Activated T-cell treated with anti-CD3 and anti-CD28 coated beads, Interleukin-2, amount 50 U/mL, for 72 hours (primary cell): Measurements from ENCODE around the gene ZMIZ1. TPM values are rescaled to one million over a fixed set of nuclear protein-coding genes. Genes with fewer than 3 reads are reported as not detected.

Experiments
- ATAC-seq, 2 donors: fragments of 150-1000 bp; cut with Tn5 transposase; replicated peaks in 1 of 2; 2 replicates each; pipeline ENCODE4 v1.10.0; 2021; ENCODE audit warnings: moderate library complexity in 2 of 2, mild to moderate bottlenecking in 1 of 2
- DNase-seq, 2 donors: peaks; one replicate each; pipeline ENCODE4 v3.0.0; 2021 to 2022; ENCODE audit warnings: mixed read lengths in 1 of 2
- H3K27ac Mint-ChIP-seq: one replicate; pipeline ENCODE4 v1.8.0; 2022; ENCODE audit warnings: mild to moderate bottlenecking, moderate library complexity, mixed read lengths
- H3K27me3 Mint-ChIP-seq: one replicate; pipeline ENCODE4 v1.8.0; 2022; ENCODE audit warnings: low read depth, mixed read lengths
- H3K36me3 Mint-ChIP-seq, 2 donors: one replicate each; pipeline ENCODE4 v1.8.0; 2022; ENCODE audit warnings: mixed read lengths in 2 of 2, mild to moderate bottlenecking in 1 of 2; ENCODE audit not compliant: insufficient read depth in 2 of 2
- H3K4me1 Mint-ChIP-seq: one replicate; pipeline ENCODE4 v1.8.0; 2022; ENCODE audit warnings: low read depth, mixed read lengths
- H3K4me3 Mint-ChIP-seq, 2 donors: one replicate each; pipeline ENCODE4 v1.8.0; 2022; ENCODE audit warnings: mild to moderate bottlenecking in 2 of 2, mixed read lengths in 2 of 2, moderate library complexity in 2 of 2
- H3K9me3 Mint-ChIP-seq, 2 donors: one replicate each; pipeline ENCODE4 v1.8.0; 2022; ENCODE audit warnings: mixed read lengths in 2 of 2
- total RNA-seq, 2 donors: library from RNA; stranded (reverse); gene quantifications; one replicate each; pipeline ENCODE4 v1.2.3, GENCODE V29; 2022

ZMIZ1 gene
- total RNA-seq, 2 donors from 2014 or later = 30.6 to 37.8 TPM

DNA sequence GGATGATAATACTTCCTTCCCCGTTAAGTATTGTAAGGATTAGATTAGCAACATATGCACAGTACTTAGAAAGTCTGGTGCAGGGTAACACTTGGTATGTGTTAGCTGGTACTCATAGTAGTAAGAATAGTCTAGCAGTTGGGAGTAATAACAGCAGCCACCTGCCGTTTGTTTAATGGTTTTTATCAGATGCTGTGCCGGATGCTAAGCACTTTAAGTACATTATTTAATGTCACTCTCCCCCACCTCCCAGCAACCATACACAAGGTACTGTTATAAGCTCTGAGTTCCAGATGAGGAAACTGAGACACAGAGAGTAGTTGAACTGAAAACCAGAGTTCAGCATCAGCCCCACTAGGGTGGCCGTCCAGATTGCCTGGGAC, 60.1 kb downstream of the ZMIZ1 start:
- no peaks in the 10 kb centered on the region for H3K9me3 Mint-ChIP-seq
- no peaks in the 10 kb centered on the region for H3K27me3 Mint-ChIP-seq
- H3K27ac Mint-ChIP-seq = no peak overlapping the region
- peaks cover 4% of the 10 kb centered on the region for H3K4me1 Mint-ChIP-seq
- ATAC-seq (no peak), DNase-seq (no peak)
- H3K4me3 Mint-ChIP-seq = no peak overlapping the region
- no peaks in the 10 kb centered on the region for H3K36me3 Mint-ChIP-seq

DNA sequence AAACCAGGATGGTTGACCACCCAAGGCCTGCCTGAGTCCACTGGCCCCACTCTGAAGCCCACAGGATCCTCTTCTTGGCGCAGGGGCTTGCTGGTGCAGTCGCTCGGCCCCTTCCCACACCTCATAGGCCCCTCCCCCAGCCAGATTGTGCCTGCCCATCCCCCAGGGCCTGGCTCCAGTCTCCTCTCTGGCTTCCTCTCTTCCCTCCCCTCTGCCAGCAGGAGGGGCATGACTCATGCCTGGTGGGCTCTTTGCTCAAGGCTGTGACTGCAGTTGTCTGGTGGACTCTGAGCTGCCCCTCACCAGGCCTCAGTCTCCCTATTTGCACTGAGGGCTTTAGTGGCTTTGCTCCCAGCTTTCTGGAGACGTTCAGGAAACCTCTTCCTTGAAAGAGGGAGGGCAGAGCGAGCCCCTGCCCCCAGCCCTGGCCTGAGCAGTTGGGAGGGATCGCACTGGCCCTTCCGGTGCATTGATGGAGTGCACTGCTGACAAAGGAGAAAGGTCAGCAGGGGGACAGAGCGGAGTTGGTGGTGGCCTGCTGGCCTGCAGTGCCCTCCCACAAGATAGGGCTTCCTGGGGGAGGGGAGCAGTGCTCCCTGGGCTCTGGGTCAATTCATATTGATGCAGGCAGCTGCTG, 60.7 kb downstream of the ZMIZ1 start:
- DNase-seq (no peak), ATAC-seq (no peak)
- Mint-ChIP-seq H3K36me3 (no peaks in the 10 kb centered on the region), H3K27me3 (no peaks in the 10 kb centered on the region), H3K4me3 (no peak overlapping the region), H3K27ac (no peak overlapping the region), H3K4me1 (peaks cover 4% of the 10 kb centered on the region), H3K9me3 (no peaks in the 10 kb centered on the region)

DNA sequence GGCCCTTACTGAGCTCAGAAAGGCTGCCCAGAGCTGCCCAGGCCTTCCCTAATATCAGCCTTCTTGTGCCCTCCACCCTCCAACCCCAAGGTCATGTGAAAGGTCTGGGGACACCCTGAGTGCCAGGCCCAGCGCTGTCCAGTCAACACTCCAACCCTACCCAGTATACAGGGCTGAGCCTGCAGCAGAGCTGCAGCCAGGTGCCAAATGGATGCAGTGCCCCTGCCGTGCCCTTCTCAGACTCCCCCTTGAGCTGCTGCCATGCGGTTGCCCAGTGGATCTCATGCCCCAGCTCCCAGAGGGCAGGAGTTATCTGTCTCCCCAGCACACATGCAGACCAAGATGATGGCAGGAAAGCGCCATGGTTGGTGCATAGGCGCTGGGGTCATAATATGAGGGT, 61.5 kb downstream of the ZMIZ1 start:
- no peaks in the 10 kb centered on the region for H3K27me3 Mint-ChIP-seq
- ATAC-seq = no peak
- H3K4me3 Mint-ChIP-seq = no peak overlapping the region
- no peaks in the 10 kb centered on the region for H3K36me3 Mint-ChIP-seq
- no peaks in the 10 kb centered on the region for H3K9me3 Mint-ChIP-seq
- DNase-seq = no peak
- no peak overlapping the region for H3K27ac Mint-ChIP-seq
- peaks cover 4% of the 10 kb centered on the region for H3K4me1 Mint-ChIP-seq

DNA sequence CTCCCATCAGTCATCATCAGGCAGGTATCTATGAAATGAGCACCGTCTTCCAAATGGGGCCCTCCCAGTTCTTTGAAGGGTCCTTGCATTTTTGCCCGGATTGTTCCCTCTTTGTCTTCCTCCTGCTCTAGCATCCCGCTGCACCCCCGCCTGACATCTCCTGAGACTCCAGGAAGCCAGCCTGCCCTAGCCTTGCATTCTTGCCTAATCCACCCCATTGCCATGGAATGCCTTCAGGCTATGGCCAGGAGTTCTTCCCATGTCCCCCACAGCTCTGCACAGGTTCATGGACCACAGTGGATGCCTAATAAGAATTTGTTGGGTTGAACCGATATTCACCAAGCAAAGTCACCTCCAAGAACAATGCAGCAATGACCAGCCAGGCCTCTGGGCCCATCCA, 62.1 kb downstream of the ZMIZ1 start:
- Mint-ChIP-seq H3K4me1 (peaks cover 7% of the 10 kb centered on the region), H3K36me3 (no peaks in the 10 kb centered on the region), H3K9me3 (no peaks in the 10 kb centered on the region), H3K4me3 (no peak overlapping the region), H3K27ac (no peak overlapping the region), H3K27me3 (no peaks in the 10 kb centered on the region)
- ATAC-seq = no peak
- no peak for DNase-seq

DNA sequence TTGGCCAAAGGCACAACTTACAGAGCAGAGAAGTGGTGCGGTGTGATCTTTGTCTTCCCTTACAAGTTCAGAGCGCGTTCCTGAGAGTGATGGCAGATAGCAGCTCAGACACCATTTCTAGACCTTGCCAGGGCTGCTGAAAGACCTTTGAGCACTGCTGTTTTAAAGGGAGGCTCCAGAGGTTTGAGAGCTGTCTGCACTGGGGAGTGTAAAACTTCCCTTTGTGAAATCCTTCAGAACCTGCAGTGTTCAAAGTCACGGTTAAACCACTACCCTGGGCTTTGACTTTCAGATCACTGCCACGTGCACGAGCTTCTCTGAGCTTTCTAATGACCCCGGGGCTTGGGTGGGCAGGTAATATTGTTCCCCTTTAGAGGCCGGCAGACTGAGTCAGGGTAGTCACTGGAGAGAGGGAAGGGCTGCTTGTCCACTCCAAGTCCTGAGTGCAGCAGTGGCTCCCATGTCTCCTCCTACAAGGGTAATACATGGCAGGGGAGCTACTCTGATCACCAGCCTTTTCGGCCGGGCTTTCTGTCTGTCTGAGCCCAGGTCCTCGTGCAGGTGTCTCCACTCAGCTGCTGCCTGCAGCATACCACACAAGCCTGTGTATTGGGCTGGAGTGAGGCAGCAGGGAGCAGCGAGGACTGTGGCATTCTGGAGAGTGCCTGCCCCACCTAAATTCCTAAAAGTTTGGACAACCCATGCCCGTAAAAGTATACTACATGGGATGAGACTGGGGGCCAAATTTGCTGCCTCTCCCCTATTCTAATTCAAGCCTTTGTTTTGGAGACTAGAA, 63.3 kb downstream of the ZMIZ1 start:
- Mint-ChIP-seq H3K27me3 (no peaks in the 10 kb centered on the region), H3K27ac (no peak overlapping the region), H3K9me3 (no peaks in the 10 kb centered on the region), H3K36me3 (no peaks in the 10 kb centered on the region), H3K4me3 (no peak overlapping the region), H3K4me1 (peaks cover 18% of the 10 kb centered on the region)
- no peak for ATAC-seq
- DNase-seq = no peak

DNA sequence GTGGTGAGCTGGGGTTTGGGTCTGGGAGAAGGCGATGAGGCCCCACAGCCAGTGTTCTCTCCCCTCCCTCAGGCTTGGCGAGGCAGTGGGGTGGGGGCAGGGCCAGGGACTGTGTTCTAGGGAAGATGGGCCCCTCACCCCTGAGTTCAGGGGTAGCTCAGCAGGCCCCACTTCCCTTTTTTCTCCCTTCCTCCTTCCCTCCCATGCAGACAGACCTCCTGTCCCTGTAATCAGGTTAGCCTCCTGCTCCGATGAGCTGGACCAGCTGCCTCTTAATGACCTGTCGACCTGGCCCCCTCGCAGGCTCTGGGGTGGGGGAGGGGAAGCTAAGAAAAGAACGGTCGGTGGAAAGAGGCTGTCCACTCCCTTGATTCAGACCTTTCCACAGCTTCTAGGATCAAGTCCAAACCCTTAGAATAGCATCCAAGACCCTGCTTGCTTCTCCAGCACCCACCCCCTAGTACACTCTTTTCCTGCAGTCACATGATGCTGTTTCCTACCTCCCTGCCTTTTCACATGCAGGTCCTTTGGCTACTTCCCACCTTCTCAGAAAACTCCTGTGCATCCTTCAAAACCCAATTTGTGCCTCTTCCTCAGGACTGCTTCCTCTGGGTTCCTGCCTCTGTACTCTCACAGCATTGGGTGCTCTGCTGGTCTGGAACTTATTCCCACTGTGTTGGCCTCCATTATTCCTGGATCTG, 64.1 kb downstream of the ZMIZ1 start:
- DNase-seq (no peak), ATAC-seq (no peak)
- no peaks in the 10 kb centered on the region for H3K36me3 Mint-ChIP-seq
- peaks cover 26% of the 10 kb centered on the region for H3K4me1 Mint-ChIP-seq
- H3K9me3 Mint-ChIP-seq = no peaks in the 10 kb centered on the region
- H3K27ac Mint-ChIP-seq = no peak overlapping the region
- H3K27me3 Mint-ChIP-seq = no peaks in the 10 kb centered on the region
- no peak overlapping the region for H3K4me3 Mint-ChIP-seq

DNA sequence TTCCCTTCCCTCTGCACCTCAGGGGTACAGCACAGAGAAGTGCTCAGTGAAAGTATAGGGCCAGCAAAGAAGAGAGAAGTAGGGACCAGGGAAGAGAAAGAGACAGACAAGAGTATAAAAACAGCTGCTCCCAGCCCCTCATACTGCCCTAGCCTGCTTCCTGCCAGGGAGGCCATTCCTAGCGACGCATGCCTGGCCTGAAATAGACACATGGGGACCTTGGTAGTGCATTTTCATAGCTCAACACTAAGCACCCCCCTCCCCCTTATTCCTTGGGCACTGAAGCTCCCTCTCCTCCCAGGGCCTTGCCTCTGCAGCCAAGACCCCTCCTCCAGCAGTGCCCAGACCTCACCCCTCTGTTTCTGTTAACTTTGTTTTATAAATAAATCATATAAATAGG, 64.7 kb downstream of the ZMIZ1 start:
- no peak overlapping the region for H3K4me3 Mint-ChIP-seq
- H3K4me1 Mint-ChIP-seq = peaks cover 28% of the 10 kb centered on the region
- no peaks in the 10 kb centered on the region for H3K36me3 Mint-ChIP-seq
- H3K27me3 Mint-ChIP-seq = no peaks in the 10 kb centered on the region
- H3K9me3 Mint-ChIP-seq = no peaks in the 10 kb centered on the region
- no peak overlapping the region for H3K27ac Mint-ChIP-seq
- DNase-seq = no peak
- no peak for ATAC-seq

DNA sequence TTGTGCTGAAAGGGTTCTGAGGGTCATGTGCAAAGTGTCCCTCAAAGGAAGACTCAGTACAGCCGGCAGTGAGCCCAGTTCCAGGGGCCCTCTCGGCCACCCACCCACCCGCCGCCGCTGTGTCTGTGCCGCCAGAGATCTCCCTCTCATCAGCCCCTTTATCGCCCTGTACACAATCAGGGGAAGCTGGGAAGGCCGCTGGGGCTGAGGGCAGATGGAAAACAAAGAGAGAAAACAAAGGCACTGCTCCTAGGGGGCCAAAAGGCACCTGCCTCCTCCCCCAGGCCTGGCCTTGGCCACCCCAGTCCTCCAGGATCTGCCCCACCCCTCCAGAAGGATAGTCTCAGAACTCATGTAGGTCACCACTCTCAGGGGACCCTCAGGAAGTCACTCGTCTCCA, 67.0 kb downstream of the ZMIZ1 start:
- H3K36me3 Mint-ChIP-seq = no peaks in the 10 kb centered on the region
- H3K27me3 Mint-ChIP-seq = no peaks in the 10 kb centered on the region
- ATAC-seq (no peak), DNase-seq (no peak)
- peaks cover 36% of the 10 kb centered on the region for H3K4me1 Mint-ChIP-seq
- no peak overlapping the region for H3K27ac Mint-ChIP-seq
- H3K4me3 Mint-ChIP-seq = no peak overlapping the region
- H3K9me3 Mint-ChIP-seq = no peaks in the 10 kb centered on the region

DNA sequence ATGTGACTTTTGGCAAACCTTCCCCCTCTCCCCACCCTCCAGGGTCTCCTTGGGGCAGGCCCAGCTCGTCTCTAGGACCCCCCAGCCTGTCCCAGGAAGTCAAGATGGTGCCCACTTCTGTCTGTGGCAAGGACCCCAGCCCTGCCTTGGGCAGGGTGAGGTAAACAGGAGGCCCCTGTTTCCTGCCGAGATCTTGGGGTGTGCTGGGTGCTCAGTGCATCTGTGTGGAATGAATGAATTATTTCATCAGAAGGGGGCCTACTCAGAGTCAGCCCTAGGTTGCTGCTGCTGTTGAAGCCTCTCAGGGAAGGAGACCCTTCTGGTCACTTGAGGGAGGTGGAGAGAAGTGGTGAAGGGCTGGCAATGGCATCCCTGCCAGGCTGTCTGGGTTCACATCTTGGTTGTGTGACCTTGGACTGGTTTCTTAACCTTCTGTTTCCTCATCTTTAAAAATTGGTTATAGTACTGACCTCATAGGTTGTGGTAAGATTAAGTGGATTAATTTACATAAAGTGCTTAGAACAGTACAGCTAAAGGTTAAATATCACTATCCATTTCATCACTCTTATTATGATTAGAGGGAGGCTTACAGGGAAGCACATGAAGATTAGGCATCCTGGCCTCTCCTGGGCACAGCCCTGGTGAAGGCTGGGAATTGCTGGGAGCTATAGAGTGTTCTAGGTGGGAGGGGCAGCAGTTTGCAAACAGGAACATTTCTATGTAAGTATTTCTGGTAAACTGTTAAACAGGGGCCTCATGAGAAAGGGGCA, 67.7 kb downstream of the ZMIZ1 start:
- no peaks in the 10 kb centered on the region for H3K27me3 Mint-ChIP-seq
- peak overlapping the region; percentile 88 for H3K27ac Mint-ChIP-seq
- peaks cover 38% of the 10 kb centered on the region for H3K4me1 Mint-ChIP-seq
- DNase-seq = no peak
- ATAC-seq = peak; percentile 20 to 36
- H3K9me3 Mint-ChIP-seq = no peaks in the 10 kb centered on the region
- H3K36me3 Mint-ChIP-seq = no peaks in the 10 kb centered on the region
- peak overlapping the region; percentile 50 to 61 for H3K4me3 Mint-ChIP-seq

DNA sequence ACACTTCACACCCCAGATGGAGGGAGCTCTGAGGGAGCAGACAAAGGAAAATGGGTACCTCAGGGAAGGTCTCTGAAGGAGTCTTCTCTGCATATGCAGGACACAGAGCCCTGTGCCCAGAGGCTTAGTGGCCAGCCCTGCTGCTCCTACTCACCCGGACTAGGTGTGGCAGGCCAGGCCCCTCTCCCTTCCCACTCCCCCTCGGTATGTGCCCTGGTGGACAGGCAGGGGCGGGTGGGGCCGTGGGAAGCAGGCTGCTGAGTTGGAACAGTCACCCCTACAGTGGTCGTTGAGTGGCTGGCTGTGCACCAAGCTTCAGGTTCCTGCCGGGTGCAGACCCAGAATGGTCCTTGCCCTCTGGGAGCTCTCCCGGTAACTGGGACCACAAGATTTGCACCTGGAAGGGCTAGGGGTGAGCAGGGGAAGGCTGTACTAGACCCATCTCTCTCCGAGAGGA, 68.6 kb downstream of the ZMIZ1 start:
- Mint-ChIP-seq H3K9me3 (no peaks in the 10 kb centered on the region), H3K4me3 (peak overlapping the region; percentile 65 to 75), H3K27me3 (no peaks in the 10 kb centered on the region), H3K27ac (peak overlapping the region; percentile 32), H3K36me3 (no peaks in the 10 kb centered on the region), H3K4me1 (peaks cover 38% of the 10 kb centered on the region)
- DNase-seq = no peak
- peak in 1 of 2 donors; percentile 14 for ATAC-seq

DNA sequence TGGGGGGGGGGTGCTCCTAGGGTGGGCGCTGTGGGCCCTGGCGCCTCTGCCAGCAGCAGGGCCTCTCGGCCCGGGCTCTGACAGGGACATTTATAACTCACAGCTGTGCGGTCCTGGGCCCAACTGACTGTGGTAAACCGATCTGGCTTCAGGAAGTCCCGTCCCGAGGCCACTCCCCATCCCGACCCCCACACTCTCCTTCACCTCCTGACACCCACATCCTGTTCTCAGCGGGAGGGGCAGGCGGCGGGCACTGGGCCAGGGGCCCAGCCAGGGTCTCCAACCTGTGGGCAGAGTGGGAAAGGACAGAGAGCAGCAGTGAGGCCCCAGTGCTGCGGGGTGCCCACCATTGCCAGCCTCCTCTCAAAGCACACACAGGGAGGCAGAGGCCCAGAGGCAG, 69.1 kb downstream of the ZMIZ1 start:
- H3K4me1 Mint-ChIP-seq = peaks cover 38% of the 10 kb centered on the region

DNA sequence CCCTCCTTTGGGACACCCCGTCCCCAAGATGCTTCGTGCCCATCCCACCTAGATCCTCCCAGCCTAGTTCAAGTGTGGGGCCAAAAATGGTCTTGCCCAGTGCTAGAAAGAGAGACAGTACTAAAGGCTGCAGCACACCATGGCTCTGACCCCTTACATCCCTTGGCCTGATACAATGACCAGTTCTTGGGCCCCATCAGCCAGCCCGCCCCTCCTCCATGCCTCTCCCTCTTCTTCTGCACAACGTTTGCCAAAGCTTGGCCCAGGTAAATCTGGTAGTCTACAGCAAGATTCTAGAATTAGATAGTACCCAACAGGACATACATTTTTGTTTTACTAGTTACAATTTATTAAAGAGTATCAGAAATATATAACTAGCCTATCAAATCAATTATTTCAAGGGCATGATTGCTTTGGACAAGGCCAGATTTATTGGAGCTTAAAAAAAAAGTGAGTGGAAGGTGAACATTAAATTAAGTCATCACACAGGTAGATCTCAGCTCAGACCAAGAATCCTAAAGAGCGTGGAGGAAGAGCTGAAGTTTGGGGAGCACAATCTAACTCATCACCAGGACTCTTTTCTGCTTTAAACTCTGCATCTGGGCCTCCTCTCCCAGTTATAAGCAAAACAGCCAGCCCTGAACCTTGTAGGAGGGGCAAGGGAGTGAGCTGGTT, 69.8 kb downstream of the ZMIZ1 start:
- DNase-seq = no peak
- peak overlapping the region in 1 of 2 donors; percentile 75 for H3K4me3 Mint-ChIP-seq
- peaks cover 38% of the 10 kb centered on the region for H3K4me1 Mint-ChIP-seq
- ATAC-seq = no peak
- H3K9me3 Mint-ChIP-seq = no peaks in the 10 kb centered on the region
- no peak overlapping the region for H3K27ac Mint-ChIP-seq
- H3K36me3 Mint-ChIP-seq = no peaks in the 10 kb centered on the region
- H3K27me3 Mint-ChIP-seq = no peaks in the 10 kb centered on the region

More for the DNA sequence above, 69.1 kb downstream of the ZMIZ1 start:
- peak; percentile 84 to 87 for ATAC-seq
- Mint-ChIP-seq H3K9me3 (no peaks in the 10 kb centered on the region), H3K27ac (peak overlapping the region; percentile 32), H3K27me3 (no peaks in the 10 kb centered on the region), H3K4me3 (peak overlapping the region; percentile 65 to 75), H3K36me3 (no peaks in the 10 kb centered on the region)
- peak; percentile 70 for DNase-seq
